GM10266 (cell line): ENCODE measurements around the gene INTS1.
A peak's percentile ranks its signal among the peaks of the same experiment; 100 is the strongest.

ENCODE experiments used
- DNase-seq: peaks from one replicate; pipeline ENCODE4 v3.0.0; 2012; ENCODE audit errors: extremely low spot score
- CTCF ChIP-seq: IDR thresholded peaks from 2 replicates; pipeline ENCODE4 v1.5.1; 2012; ENCODE audit warnings: mild to moderate bottlenecking, low read depth; ENCODE audit not compliant: control insufficient read depth, insufficient read depth; ENCODE audit errors: missing control alignments

INTS1 gene, protein sequence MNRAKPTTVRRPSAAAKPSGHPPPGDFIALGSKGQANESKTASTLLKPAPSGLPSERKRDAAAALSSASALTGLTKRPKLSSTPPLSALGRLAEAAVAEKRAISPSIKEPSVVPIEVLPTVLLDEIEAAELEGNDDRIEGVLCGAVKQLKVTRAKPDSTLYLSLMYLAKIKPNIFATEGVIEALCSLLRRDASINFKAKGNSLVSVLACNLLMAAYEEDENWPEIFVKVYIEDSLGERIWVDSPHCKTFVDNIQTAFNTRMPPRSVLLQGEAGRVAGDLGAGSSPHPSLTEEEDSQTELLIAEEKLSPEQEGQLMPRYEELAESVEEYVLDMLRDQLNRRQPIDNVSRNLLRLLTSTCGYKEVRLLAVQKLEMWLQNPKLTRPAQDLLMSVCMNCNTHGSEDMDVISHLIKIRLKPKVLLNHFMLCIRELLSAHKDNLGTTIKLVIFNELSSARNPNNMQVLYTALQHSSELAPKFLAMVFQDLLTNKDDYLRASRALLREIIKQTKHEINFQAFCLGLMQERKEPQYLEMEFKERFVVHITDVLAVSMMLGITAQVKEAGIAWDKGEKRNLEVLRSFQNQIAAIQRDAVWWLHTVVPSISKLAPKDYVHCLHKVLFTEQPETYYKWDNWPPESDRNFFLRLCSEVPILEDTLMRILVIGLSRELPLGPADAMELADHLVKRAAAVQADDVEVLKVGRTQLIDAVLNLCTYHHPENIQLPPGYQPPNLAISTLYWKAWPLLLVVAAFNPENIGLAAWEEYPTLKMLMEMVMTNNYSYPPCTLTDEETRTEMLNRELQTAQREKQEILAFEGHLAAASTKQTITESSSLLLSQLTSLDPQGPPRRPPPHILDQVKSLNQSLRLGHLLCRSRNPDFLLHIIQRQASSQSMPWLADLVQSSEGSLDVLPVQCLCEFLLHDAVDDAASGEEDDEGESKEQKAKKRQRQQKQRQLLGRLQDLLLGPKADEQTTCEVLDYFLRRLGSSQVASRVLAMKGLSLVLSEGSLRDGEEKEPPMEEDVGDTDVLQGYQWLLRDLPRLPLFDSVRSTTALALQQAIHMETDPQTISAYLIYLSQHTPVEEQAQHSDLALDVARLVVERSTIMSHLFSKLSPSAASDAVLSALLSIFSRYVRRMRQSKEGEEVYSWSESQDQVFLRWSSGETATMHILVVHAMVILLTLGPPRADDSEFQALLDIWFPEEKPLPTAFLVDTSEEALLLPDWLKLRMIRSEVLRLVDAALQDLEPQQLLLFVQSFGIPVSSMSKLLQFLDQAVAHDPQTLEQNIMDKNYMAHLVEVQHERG (N-terminal part only)

GRCh38 chr7:1503816-1504775 lies at the start of gene INTS1:
Gene INTS1 (minus strand): TSS chr7:1504389. CDS start chr7:1503960, 429 bp downstream.
- peak; percentile 87 for TF ChIP-seq CTCF
- DNase-seq = peak; percentile 98

DNA sequence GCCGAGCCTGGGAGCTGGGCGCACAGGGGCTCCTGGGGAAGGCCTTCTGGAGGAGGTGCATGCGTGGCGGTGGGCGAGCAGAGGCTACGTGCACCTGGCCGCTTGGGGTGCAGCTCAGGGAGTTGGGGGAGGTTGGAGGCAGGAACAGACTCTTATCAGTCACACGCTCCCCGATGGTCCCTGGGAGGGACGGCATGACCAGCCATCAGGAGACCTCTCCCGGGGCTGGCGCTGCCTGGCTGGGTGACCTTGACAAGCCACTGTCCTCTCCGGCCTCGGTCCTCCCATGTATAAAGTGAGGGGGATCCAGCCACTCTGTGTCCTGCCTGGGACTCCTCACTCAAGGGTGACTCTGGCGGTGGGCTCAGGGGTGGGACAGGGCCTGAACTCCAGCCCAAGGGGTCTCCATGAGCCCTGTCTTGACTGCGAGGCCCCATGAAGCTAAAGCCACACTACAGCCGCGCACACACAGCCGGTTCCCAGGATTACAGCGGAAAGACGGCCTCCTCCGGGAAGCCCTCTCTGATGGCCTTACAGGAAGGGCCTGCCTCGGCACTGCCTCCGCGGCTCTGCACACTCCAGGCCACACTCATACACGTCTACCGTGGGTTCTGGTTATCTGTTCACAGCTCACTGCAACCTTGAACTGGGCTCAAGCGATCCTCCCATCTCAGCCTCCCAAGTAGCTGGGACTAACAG lies 49.5 kb upstream of the INTS1 start:
- DNase-seq = no peak
- no peak for TF ChIP-seq CTCF

DNA sequence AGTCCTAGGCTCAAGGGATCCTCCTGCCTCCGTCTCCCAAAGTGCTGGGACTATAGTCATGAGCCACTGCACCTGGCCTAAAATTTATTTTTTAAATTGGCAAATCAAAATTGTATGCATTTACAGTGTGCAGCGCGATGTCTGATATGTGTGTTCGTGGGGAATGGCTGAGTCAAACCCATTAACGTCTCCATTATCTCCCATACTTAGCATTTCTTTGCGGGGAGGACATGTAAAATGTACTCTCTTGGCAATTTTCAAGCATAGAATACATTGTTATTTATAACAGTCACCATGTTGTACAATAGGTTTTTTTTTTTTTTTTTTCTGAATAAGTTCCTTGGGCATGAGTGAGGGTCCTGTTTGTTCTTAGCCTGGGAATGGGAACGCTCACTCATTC lies 48.0 kb upstream of the INTS1 start:
- DNase-seq = no peak
- TF ChIP-seq CTCF = no peak

DNA sequence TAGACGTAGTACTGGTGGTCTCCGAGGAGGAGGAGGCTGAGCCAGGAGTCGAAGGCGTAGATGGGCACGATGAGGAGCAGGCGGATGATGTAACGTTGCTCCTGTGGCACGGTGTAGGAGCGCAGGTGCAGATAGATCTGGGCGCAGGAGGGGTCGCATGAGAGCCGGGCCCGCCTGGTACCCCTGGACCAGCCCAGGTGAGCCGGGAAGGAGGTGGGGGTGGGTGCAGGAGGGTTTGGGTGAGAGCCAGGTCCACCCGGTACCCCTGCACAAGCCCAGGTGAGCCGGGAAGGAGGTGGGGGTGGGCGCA lies 46.6 kb upstream of the INTS1 start:
- DNase-seq = no peak
- TF ChIP-seq CTCF = no peak

DNA sequence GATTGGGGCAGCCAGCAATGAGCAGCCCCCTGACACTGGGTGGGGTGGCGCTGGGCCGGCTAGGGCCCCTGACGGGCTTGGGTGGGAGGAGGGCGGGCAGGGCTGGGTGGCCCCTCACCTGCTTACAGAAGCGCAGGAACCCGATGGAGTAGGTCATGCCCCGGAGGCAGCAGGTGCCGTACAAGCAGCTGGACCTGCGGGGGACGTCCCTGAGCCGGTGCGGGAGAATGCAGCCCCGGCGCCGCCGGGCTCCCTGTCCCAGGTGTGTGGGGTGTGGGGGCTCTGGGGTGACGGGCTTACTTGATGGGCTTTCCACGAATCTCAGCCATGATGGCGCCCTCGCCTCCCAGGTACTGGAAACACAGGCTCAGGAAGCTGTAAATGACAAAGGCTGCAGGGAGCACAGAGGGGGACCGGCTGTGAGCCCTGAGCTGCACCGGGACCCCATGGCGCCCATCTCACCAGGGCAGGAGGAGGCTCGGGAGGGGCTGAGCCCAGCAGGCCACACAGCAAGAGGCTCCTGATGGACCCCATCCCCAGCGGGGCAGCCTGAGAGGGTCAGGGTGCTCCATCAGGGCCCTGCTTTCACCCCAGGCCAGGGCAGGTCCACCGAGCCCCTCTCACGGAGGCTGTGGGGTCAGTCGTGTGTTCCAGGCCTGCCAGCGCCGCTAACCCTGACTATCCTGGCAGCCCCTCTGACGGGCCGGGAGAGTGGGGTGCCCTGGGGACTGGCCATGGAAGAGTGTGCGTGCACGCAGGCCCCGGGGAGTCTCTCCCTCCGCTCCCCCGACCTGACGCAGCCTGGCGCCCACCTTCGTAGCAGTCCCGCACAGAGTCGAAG lies 46.0 kb upstream of the INTS1 start:
- no peak for DNase-seq
- no peak for TF ChIP-seq CTCF
